A549 (cell line): Measurements from ENCODE around the gene SHISAL1. TPM values are rescaled to one million over a fixed set of nuclear protein-coding genes. Genes with fewer than 3 reads are reported as not detected.

ENCODE experiments used
- ATAC-seq, 2 experiments: fragments of 200-7000 bp in 1 of 2; fragments of >200 bp in 1 of 2; cut with Nextera tagmentation in 1 of 2; cut with Tn5 transposase in 1 of 2; 3 replicates each; pipeline versions ENCODE4 v1.8.0 to v1.9.1; 2018 to 2020; ENCODE audit warnings: mild to moderate bottlenecking in 1 of 2, moderate library complexity in 1 of 2
- CTCF ChIA-PET: fragments of 300-600 bp; sonication (Branson Sonifier 250); formaldehyde crosslinking; extraction: SDS; loops from one replicate; lab custom pipeline; 2021; ENCODE audit warnings: antibody characterized with exemption, inconsistent platforms; lab: Yijun Ruan, JAX
- POLR2A ChIA-PET: fragments of 350-600 bp; formaldehyde crosslinking; extraction: SDS; loops from one replicate; lab custom pipeline; 2021; ENCODE audit warnings: antibody characterized with exemption, inconsistent platforms; lab: Yijun Ruan, JAX
- DNase-seq, 2 experiments: peaks; one replicate each; pipeline versions ENCODE4 v3.0.0 to v3.0.0-alpha.2; 2011 to 2016; ENCODE audit warnings: low read depth in 1 of 2, low spot score in 1 of 2
- FAIRE-seq: peaks from 2 replicates; lab custom pipeline; 2011; peaks lifted over from hg19 to GRCh38; lab: Jason Lieb, UNC
- H3K27ac ChIP-seq, 2 experiments: fragments of >200 bp; sonication (Bioruptor Twin); formaldehyde crosslinking; 3 replicates each; pipeline ENCODE4 v1.5.1; 2016 to 2017
- H3K4me1 ChIP-seq: fragments of >200 bp; sonication (Bioruptor Twin); formaldehyde crosslinking; 3 replicates; pipeline ENCODE4 v1.6.1; 2016
- H3K4me2 ChIP-seq: fragments of >200 bp; sonication (Bioruptor Twin); formaldehyde crosslinking; 3 replicates; pipeline ENCODE4 v1.6.1; 2016
- H3K4me3 ChIP-seq: fragments of >200 bp; sonication (Bioruptor Twin); formaldehyde crosslinking; 3 replicates; pipeline ENCODE4 v1.5.1; 2016
- H3K9me3 ChIP-seq: fragments of >200 bp; sonication (Bioruptor Twin); formaldehyde crosslinking; 3 replicates; pipeline ENCODE4 v1.6.1; 2016
- ATOH8 ChIP-seq: fragments of 250-450 bp; sonication (Bioruptor Pico); IDR thresholded peaks from 2 replicates; pipeline ENCODE4 v1.5.0; 2020; ENCODE audit warnings: low read depth, mild to moderate bottlenecking, moderate library complexity
- CHD2 ChIP-seq: fragments of 150-350 bp; IDR thresholded peaks from 2 replicates; pipeline ENCODE4 v1.6.1; 2014; ENCODE audit warnings: low read length; ENCODE audit not compliant: partially characterized antibody
- CTCF ChIP-seq: fragments of >200 bp; sonication (Bioruptor Twin); formaldehyde crosslinking; IDR thresholded peaks from 3 replicates; pipeline ENCODE4 v1.5.1; 2016
- E2F6 ChIP-seq: IDR thresholded peaks from 2 replicates; pipeline ENCODE4 v1.6.1; 2012; ENCODE audit warnings: low read depth, borderline replicate concordance
- EHF ChIP-seq: fragments of 250-450 bp; sonication (Bioruptor Pico); IDR thresholded peaks from 2 replicates; pipeline ENCODE4 v1.5.0; 2020; ENCODE audit warnings: mild to moderate bottlenecking
- EHMT2 ChIP-seq: fragments of 200-600 bp; sonication (generic); IDR thresholded peaks from 2 replicates; pipeline ENCODE4 v1.6.1; 2016; ENCODE audit warnings: antibody characterized with exemption, low read depth, mild to moderate bottlenecking, moderate library complexity
- ELK1 ChIP-seq: fragments of 150-350 bp; IDR thresholded peaks from 2 replicates; pipeline ENCODE4 v1.6.1; 2014; ENCODE audit warnings: low read depth, mild to moderate bottlenecking, low read length
- EP300 ChIP-seq, 2 experiments: fragments of >200 bp; sonication (Bioruptor Twin); formaldehyde crosslinking; IDR thresholded peaks; 2 replicates in 1 of 2; 3 replicates in 1 of 2; pipeline ENCODE4 v1.6.1; 2016 to 2017
- ESRRA ChIP-seq: fragments of 150-350 bp; IDR thresholded peaks from 2 replicates; pipeline ENCODE4 v1.6.1; 2014; ENCODE audit warnings: mild to moderate bottlenecking, low read length, borderline replicate concordance
- FOSB ChIP-seq: fragments of 250-450 bp; sonication (Bioruptor Pico); IDR thresholded peaks from 2 replicates; pipeline ENCODE4 v1.5.0; 2020; ENCODE audit warnings: mild to moderate bottlenecking, moderate library complexity
- GATA3 ChIP-seq: IDR thresholded peaks from 2 replicates; pipeline ENCODE4 v1.6.1; 2012; ENCODE audit warnings: borderline replicate concordance
- HOXB5 ChIP-seq: fragments of 250-450 bp; sonication (Bioruptor Pico); IDR thresholded peaks from 2 replicates; pipeline ENCODE4 v1.5.0; 2020; ENCODE audit warnings: mild to moderate bottlenecking, moderate library complexity
- JUN ChIP-seq, 2 experiments: fragments of >200 bp; sonication (Bioruptor Twin); formaldehyde crosslinking; IDR thresholded peaks; 2 replicates in 1 of 2; 3 replicates in 1 of 2; pipeline ENCODE4 v1.6.1; 2016 to 2017
- JUNB ChIP-seq: fragments of >200 bp; sonication (Bioruptor Twin); formaldehyde crosslinking; IDR thresholded peaks from 2 replicates; pipeline ENCODE4 v1.6.1; 2016
- KDM1A ChIP-seq: fragments of 200-600 bp; sonication (generic); IDR thresholded peaks from 2 replicates; pipeline ENCODE4 v1.6.1; 2016; ENCODE audit warnings: low read depth, mild to moderate bottlenecking
- NPAS2 ChIP-seq: fragments of 250-450 bp; sonication (Bioruptor Pico); IDR thresholded peaks from 2 replicates; pipeline ENCODE4 v1.8.0; 2022; ENCODE audit warnings: mild to moderate bottlenecking, moderate library complexity, borderline replicate concordance
- RCOR1 ChIP-seq: fragments of 150-350 bp; IDR thresholded peaks from 2 replicates; pipeline ENCODE4 v1.6.1; 2014; ENCODE audit warnings: antibody characterized with exemption, low read length, low read depth
- REST ChIP-seq: fragments of 200-600 bp; sonication (generic); IDR thresholded peaks from 2 replicates; pipeline ENCODE4 v1.6.1; 2016; ENCODE audit warnings: antibody characterized with exemption, mild to moderate bottlenecking, moderate library complexity
- SMC3 ChIP-seq: fragments of >200 bp; sonication (Bioruptor Twin); formaldehyde crosslinking; IDR thresholded peaks from 3 replicates; pipeline ENCODE4 v1.6.1; 2018; ENCODE audit warnings: inconsistent platforms
- USF2 ChIP-seq: fragments of 450-650 bp; IDR thresholded peaks from 2 replicates; pipeline ENCODE4 v1.6.1; 2014; ENCODE audit warnings: antibody characterized with exemption
- ZC3H11A ChIP-seq: fragments of 450-650 bp; IDR thresholded peaks from 2 replicates; pipeline ENCODE4 v1.6.1; 2014; ENCODE audit warnings: antibody characterized with exemption, mild to moderate bottlenecking
- ZFP36 ChIP-seq: fragments of 450-650 bp; IDR thresholded peaks from 2 replicates; pipeline ENCODE4 v1.6.1; 2014; ENCODE audit warnings: borderline replicate concordance; ENCODE audit not compliant: partially characterized antibody
- WGBS: methylation state at CpG from one replicate; pipeline ENCODE4 v1.1.6; 2017; ENCODE audit errors: missing lambda C conversion rate; 5-methylcytosine and 5-hydroxymethylcytosine counted together
- polyA plus RNA-seq, 4 experiments: library from polyadenylated mRNA; depleted of rRNA in 3 of 4; stranded (reverse); fragments of >200 nt; fragmentation: RNase III in 1 of 4; extraction: RNeasy Plus Mini Kit Qiagen cat#74134 plus additional on column Dnase treatment in 1 of 4; gene quantifications; 2 replicates in 3 of 4; 3 replicates in 1 of 4; pipeline ENCODE4 v1.2.3, GENCODE V29; 2011 to 2017

Gene SHISAL1
- polyA plus RNA-seq, 2 of the 4 experiments (the other 2 are of a cell fraction): 0.61 to 1.9 TPM

GRCh38 chr22:44211946-44212930 is 100.5 kb downstream of the SHISAL1 start:
- no peak for DNase-seq
- ATAC-seq: no peak
- WGBS: 24% methylated on average over 12 of the region's 12 CpGs
- H3K9me3 ChIP-seq: peaks cover 3% of the 10 kb centered on the region; the same call in 1 of the 3 replicates
- POLR2A ChIA-PET: no interaction called here
- TF ChIP-seq HOXB5 (CRISPR knock-in tag) (no peak), EHF (CRISPR knock-in tag) (no peak)
- TF ChIP-seq, all 56 proteins: peak for 0
- no peaks in the 10 kb centered on the region for H3K4me1 ChIP-seq
- CTCF ChIA-PET: interaction anchor here (0.6 kb wide), 1 partner anchor 22 kb away, joined by 4 read pairs; no protein-coding TSS in a partner anchor
- no peak for FAIRE-seq
- H3K27ac ChIP-seq: no peak overlapping the region
- no peak overlapping the region for H3K4me3 ChIP-seq
- H3K4me2 ChIP-seq: no peak overlapping the region

- Histone ChIP-seq H3K4me3 (no peak overlapping the region), H3K27ac (no peak overlapping the region), H3K4me1 (no peaks in the 10 kb centered on the region), H3K4me2 (no peak overlapping the region), H3K9me3 (peaks cover 3% of the 10 kb centered on the region; the same call in 1 of the 3 replicates)
- DNase-seq: no peak
- no peak for TF ChIP-seq EP300 (IDR thresholded peaks at IDR 0.05)
- no peak for TF ChIP-seq SMC3
- TF ChIP-seq ATOH8 (CRISPR knock-in tag): no peak
- no peak for TF ChIP-seq CHD2
- no peak for TF ChIP-seq JUN (IDR thresholded peaks at IDR 0.05)
- TF ChIP-seq E2F6: no peak
- TF ChIP-seq RCOR1: no peak
- no peak for TF ChIP-seq KDM1A
- TF ChIP-seq GATA3: no peak
- no peak for TF ChIP-seq NPAS2 (CRISPR knock-in tag)
- no peak for TF ChIP-seq ELK1
- no peak for TF ChIP-seq CTCF
- TF ChIP-seq JUNB: no peak
- no peak for TF ChIP-seq ESRRA
- no peak for TF ChIP-seq EHMT2
- no peak for TF ChIP-seq ZC3H11A
- TF ChIP-seq FOSB (CRISPR knock-in tag): no peak
- no peak for TF ChIP-seq ZFP36
- TF ChIP-seq REST: no peak
- no peak for TF ChIP-seq USF2
- ChIA-PET POLR2A (no interaction called here), CTCF (interaction anchor here (0.6 kb wide), 1 partner anchor 220 kb away, joined by 3 read pairs; no protein-coding TSS in a partner anchor)
- 38% methylated on average over 6 of the region's 6 CpGs for WGBS
- FAIRE-seq: no peak
- ATAC-seq: no peak
Observed at GRCh38 chr22:44211256-44211945, 101.3 kb downstream of the SHISAL1 start.
